HEK293T (cell line): Measurements from ENCODE around the gene ZNF638.
"Not testable (repeated sequence)": the region's sequence is repeated elsewhere in the genome, so short reads cannot be mapped to it uniquely, and the experiment has no call there.

Source experiments
- CTCF ChIA-PET: fragments of 350-600 bp; formaldehyde crosslinking; extraction: SDS; loops from one replicate; lab custom pipeline; 2021; ENCODE audit warnings: antibody characterized with exemption, inconsistent platforms; lab: Yijun Ruan, JAX
- POLR2A ChIA-PET: fragments of 350-600 bp; formaldehyde crosslinking; extraction: SDS; loops from one replicate; lab custom pipeline; 2020; ENCODE audit warnings: antibody characterized with exemption, inconsistent platforms; lab: Yijun Ruan, JAX
- DNase-seq: peaks from one replicate; pipeline ENCODE4 v3.0.0; 2012; ENCODE audit warnings: mixed read lengths; ENCODE audit errors: extremely low spot score
- ARNT ChIP-seq: fragments of 450-650 bp; IDR thresholded peaks from 2 replicates; pipeline ENCODE4 v1.6.1; 2017; ENCODE audit warnings: mild to moderate bottlenecking
- BHLHE40 ChIP-seq: fragments of 450-650 bp; IDR thresholded peaks from 2 replicates; pipeline ENCODE4 v1.6.1; 2016; ENCODE audit warnings: mild to moderate bottlenecking, moderate library complexity, borderline replicate concordance
- CTBP1 ChIP-seq: fragments of 450-650 bp; IDR thresholded peaks from 2 replicates; pipeline ENCODE4 v1.6.1; 2016; ENCODE audit warnings: borderline replicate concordance
- ELF4 ChIP-seq: fragments of 450-650 bp; IDR thresholded peaks from 2 replicates; pipeline ENCODE4 v1.6.1; 2017; ENCODE audit warnings: antibody characterized with exemption
- FOXA1 ChIP-seq: fragments of 450-650 bp; IDR thresholded peaks from 2 replicates; pipeline ENCODE4 v1.6.1; 2016; ENCODE audit warnings: mild to moderate bottlenecking
- FOXK2 ChIP-seq: fragments of 450-650 bp; IDR thresholded peaks from 2 replicates; pipeline ENCODE4 v1.6.1; 2016; ENCODE audit warnings: mild to moderate bottlenecking
- FOXM1 ChIP-seq: fragments of 450-650 bp; IDR thresholded peaks from 2 replicates; pipeline ENCODE4 v1.6.1; 2017; ENCODE audit warnings: mild to moderate bottlenecking, borderline replicate concordance
- HDGF ChIP-seq: fragments of 450-650 bp; IDR thresholded peaks from 2 replicates; pipeline ENCODE4 v1.6.1; 2017; ENCODE audit warnings: antibody characterized with exemption, borderline replicate concordance
- L3MBTL2 ChIP-seq: fragments of 450-650 bp; conservative IDR thresholded peaks from 2 replicates; pipeline ENCODE4 v1.6.1; 2016; ENCODE audit warnings: mild to moderate bottlenecking
- LEF1 ChIP-seq: fragments of 450-650 bp; IDR thresholded peaks from 2 replicates; pipeline ENCODE4 v1.6.1; 2017; ENCODE audit warnings: mild to moderate bottlenecking, borderline replicate concordance
- NFRKB ChIP-seq: fragments of 450-650 bp; IDR thresholded peaks from 2 replicates; pipeline ENCODE4 v1.6.1; 2016; ENCODE audit warnings: mild to moderate bottlenecking, moderate library complexity
- PKNOX1 ChIP-seq: fragments of 450-650 bp; IDR thresholded peaks from 2 replicates; pipeline ENCODE4 v1.6.1; 2016
- SP1 ChIP-seq: fragments of 450-650 bp; IDR thresholded peaks from 2 replicates; pipeline ENCODE4 v1.6.1; 2017
- SUZ12 ChIP-seq: fragments of 450-650 bp; IDR thresholded peaks from 2 replicates; pipeline ENCODE4 v1.6.1; 2016; ENCODE audit warnings: mild to moderate bottlenecking
- TARDBP ChIP-seq: fragments of 450-650 bp; IDR thresholded peaks from 2 replicates; pipeline ENCODE4 v1.6.1; 2016
- ZNF384 ChIP-seq: fragments of 450-650 bp; IDR thresholded peaks from 2 replicates; pipeline ENCODE4 v1.6.1; 2016

The ZNF638 gene

GRCh38 chr2:71389384-71390072, 57.9 kb downstream of the ZNF638 start:
- POLR2A ChIA-PET, result no interaction called here
- no peak for DNase-seq
- CTCF ChIA-PET, result no interaction called here
- TF ChIP-seq SUZ12 (no peak), BHLHE40 (no peak), ZNF384 (no peak), NFRKB (no peak), SP1 (no peak), CTBP1 (no peak), LEF1 (no peak), FOXK2 (no peak), PKNOX1 (no peak), ARNT (no peak), HDGF (no peak), ELF4 (no peak), L3MBTL2 (no peak), FOXM1 (no peak)

GRCh38 chr2:71393216-71393615, 61.6 kb downstream of the ZNF638 start:
- ChIA-PET POLR2A (interaction anchor here (0.6 kb wide), 1 partner anchor 279 kb away, joined by 3 read pairs; no protein-coding TSS in a partner anchor), CTCF (no interaction called here)
- no peak for DNase-seq
- no peak for TF ChIP-seq BHLHE40
- TF ChIP-seq ELF4, result no peak
- no peak for TF ChIP-seq SUZ12
- TF ChIP-seq TARDBP, result no peak
- TF ChIP-seq SP1, result no peak
- no peak for TF ChIP-seq ZNF384
- no peak for TF ChIP-seq L3MBTL2
- no peak for TF ChIP-seq FOXK2
- TF ChIP-seq CTBP1, result no peak
- no peak for TF ChIP-seq LEF1
- TF ChIP-seq PKNOX1, result no peak
- TF ChIP-seq NFRKB, result no peak

- DNase-seq, result no peak
- ChIA-PET CTCF (no interaction called here), POLR2A (no interaction called here)
- no peak for TF ChIP-seq ZNF384
- no peak for TF ChIP-seq FOXA1
- TF ChIP-seq L3MBTL2, result no peak
- TF ChIP-seq BHLHE40, result no peak
- no peak for TF ChIP-seq LEF1
- TF ChIP-seq SUZ12, result no peak
- TF ChIP-seq HDGF, result no peak
- TF ChIP-seq PKNOX1, result no peak
- TF ChIP-seq SP1, result no peak
Observed at GRCh38 chr2:71395471-71395870, 63.9 kb downstream of the ZNF638 start.

- no peak for DNase-seq
- ChIA-PET CTCF (no interaction called here), POLR2A (no interaction called here)
- no peak for TF ChIP-seq FOXM1
- TF ChIP-seq LEF1, result no peak
- no peak for TF ChIP-seq HDGF
- TF ChIP-seq NFRKB, result no peak
- no peak for TF ChIP-seq TARDBP
- TF ChIP-seq SP1, result no peak
- no peak for TF ChIP-seq BHLHE40
- TF ChIP-seq FOXK2, result no peak
- no peak for TF ChIP-seq ELF4
- no peak for TF ChIP-seq ARNT
- no peak for TF ChIP-seq PKNOX1
- TF ChIP-seq SUZ12, result no peak
- no peak for TF ChIP-seq CTBP1
- TF ChIP-seq FOXA1, result no peak
- TF ChIP-seq ZNF384, result no peak
- TF ChIP-seq L3MBTL2, result no peak
Observed at GRCh38 chr2:71402427-71402826, 70.8 kb downstream of the ZNF638 start.

- ChIA-PET CTCF (no interaction called here), POLR2A (no interaction called here)
- no peak for TF ChIP-seq L3MBTL2
- no peak for TF ChIP-seq FOXM1
- no peak for TF ChIP-seq TARDBP
- no peak for TF ChIP-seq BHLHE40
- TF ChIP-seq ARNT, result no peak
- no peak for TF ChIP-seq FOXA1
- no peak for TF ChIP-seq LEF1
- TF ChIP-seq CTBP1, result no peak
- no peak for TF ChIP-seq NFRKB
Observed at GRCh38 chr2:71409611-71410010, 78.0 kb downstream of the ZNF638 start.

GRCh38 chr2:71410696-71411095, 79.1 kb downstream of the ZNF638 start:
- POLR2A ChIA-PET, result no interaction called here
- CTCF ChIA-PET, result no interaction called here
- no peak for DNase-seq
- TF ChIP-seq ELF4, result no peak
- TF ChIP-seq BHLHE40, result no peak
- TF ChIP-seq ZNF384, result no peak
- TF ChIP-seq CTBP1, result no peak
- no peak for TF ChIP-seq TARDBP
- TF ChIP-seq ARNT, result no peak
- TF ChIP-seq FOXK2, result no peak
- no peak for TF ChIP-seq L3MBTL2
- TF ChIP-seq FOXM1, result no peak
- TF ChIP-seq LEF1, result no peak
- no peak for TF ChIP-seq PKNOX1
- no peak for TF ChIP-seq SP1
- TF ChIP-seq FOXA1, result no peak
- TF ChIP-seq SUZ12, result no peak
- no peak for TF ChIP-seq HDGF
- TF ChIP-seq NFRKB, result no peak

More at GRCh38 chr2:71409611-71410010, 78.0 kb downstream of the ZNF638 start:
- no peak for DNase-seq

- POLR2A ChIA-PET, result interaction anchor here (1.0 kb wide), 1 partner anchor 139 kb away, joined by 3 read pairs; no protein-coding TSS in a partner anchor
- CTCF ChIA-PET, DNase-seq: not testable (repeated sequence)
Observed at GRCh38 chr2:71416866-71417265, 85.3 kb downstream of the ZNF638 start.
